ENCODE results near the gene BANF2.
"Not testable (repeated sequence)": the region's sequence is repeated elsewhere in the genome, so short reads cannot be mapped to it uniquely, and the experiment has no call there.

The BANF2 gene

DNA sequence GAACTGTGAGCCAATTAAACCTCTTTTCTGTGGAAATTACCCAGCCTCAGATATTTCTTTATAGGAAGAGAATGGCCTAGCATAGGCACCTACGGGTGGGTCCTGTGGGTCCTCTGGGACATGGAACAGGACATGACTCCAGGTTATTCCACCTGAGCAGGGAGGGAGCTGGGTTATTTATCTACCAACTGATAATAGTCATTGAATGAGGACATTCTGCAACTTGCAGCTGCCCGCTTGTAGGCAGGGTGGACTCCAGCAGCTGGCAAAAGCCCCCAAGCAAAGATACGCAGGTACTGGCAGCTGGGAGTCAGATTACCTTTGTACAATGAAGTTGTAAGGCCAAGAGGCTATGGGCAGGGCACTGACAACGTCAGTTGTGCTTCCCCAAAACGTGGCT is 1.4 kb upstream of the BANF2 start:
- H3K4me3 ChIP-seq (ENCODE audit: low read depth, low read length), result no peak overlapping the region
- in situ Hi-C loops (cut with HindIII; ENCODE audit: low sequenced_read_pairs), result no loop called here
- no peak for DNase-seq (ENCODE audit: low read depth, low spot score)
- no peak for TF ChIP-seq CTCF (IDR thresholded peaks at IDR 0.05; ENCODE audit: low read depth, low read length)

GRCh38 chr20:17700637-17701036 is 871 bp downstream of the BANF2 start:
- no peak for DNase-seq (ENCODE audit: low read depth, low spot score)
- in situ Hi-C loops (cut with HindIII; ENCODE audit: low sequenced_read_pairs), result no loop called here
- no peak for TF ChIP-seq CTCF (IDR thresholded peaks at IDR 0.05; ENCODE audit: low read depth, low read length)
- no peak overlapping the region for H3K4me3 ChIP-seq (ENCODE audit: low read depth, low read length)

- no peak for TF ChIP-seq CTCF (IDR thresholded peaks at IDR 0.05; ENCODE audit: low read depth, low read length)
- in situ Hi-C loops (cut with HindIII; ENCODE audit: low sequenced_read_pairs), result no loop called here
- no peak for DNase-seq (ENCODE audit: low read depth, low spot score)
- H3K4me3 ChIP-seq (ENCODE audit: low read depth, low read length), result no peak overlapping the region
These were observed 2.1 kb downstream of the BANF2 start for GRCh38 chr20:17701826-17702225.

GRCh38 chr20:17704589-17705317 is 5.0 kb downstream of the BANF2 start:
- H3K4me3 ChIP-seq (ENCODE audit: low read depth, low read length), result no peak overlapping the region
- DNase-seq (ENCODE audit: low read depth, low spot score), result no peak
- TF ChIP-seq CTCF (IDR thresholded peaks at IDR 0.05; ENCODE audit: low read depth, low read length), result no peak
- in situ Hi-C loops (cut with HindIII; ENCODE audit: low sequenced_read_pairs), result no loop called here

- in situ Hi-C loops (cut with HindIII; ENCODE audit: low sequenced_read_pairs), result no loop called here
- no peak overlapping the region for H3K4me3 ChIP-seq (ENCODE audit: low read depth, low read length)
- no peak for TF ChIP-seq CTCF (IDR thresholded peaks at IDR 0.05; ENCODE audit: low read depth, low read length)
- no peak for DNase-seq (ENCODE audit: low read depth, low spot score)
These were observed 6.2 kb downstream of the BANF2 start for GRCh38 chr20:17705916-17706315.

DNA sequence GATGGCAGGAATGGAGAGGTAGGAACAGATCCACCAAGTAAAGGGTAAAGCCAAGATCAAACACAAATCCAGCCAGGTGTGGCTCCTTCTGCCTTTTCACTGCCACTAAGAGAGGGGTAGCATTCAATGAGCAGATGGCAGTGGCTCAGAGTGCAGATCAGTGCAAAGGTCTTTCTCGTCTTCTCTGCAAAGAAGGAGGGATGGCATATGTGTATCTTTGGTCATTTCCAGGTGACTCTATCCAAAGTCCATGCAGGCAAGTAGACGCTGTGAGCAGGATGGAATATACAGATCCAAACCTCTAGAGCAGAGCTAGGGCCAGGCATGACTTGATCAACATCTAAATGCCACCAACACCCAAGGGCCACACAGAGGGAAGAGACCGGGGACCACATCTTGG is 6.9 kb downstream of the BANF2 start:
- H3K4me3 ChIP-seq (ENCODE audit: low read depth, low read length), result no peak overlapping the region
- in situ Hi-C loops (cut with HindIII; ENCODE audit: low sequenced_read_pairs), result no loop called here
- DNase-seq (ENCODE audit: low read depth, low spot score), result no peak
- TF ChIP-seq CTCF (IDR thresholded peaks at IDR 0.05; ENCODE audit: low read depth, low read length), result no peak

DNA sequence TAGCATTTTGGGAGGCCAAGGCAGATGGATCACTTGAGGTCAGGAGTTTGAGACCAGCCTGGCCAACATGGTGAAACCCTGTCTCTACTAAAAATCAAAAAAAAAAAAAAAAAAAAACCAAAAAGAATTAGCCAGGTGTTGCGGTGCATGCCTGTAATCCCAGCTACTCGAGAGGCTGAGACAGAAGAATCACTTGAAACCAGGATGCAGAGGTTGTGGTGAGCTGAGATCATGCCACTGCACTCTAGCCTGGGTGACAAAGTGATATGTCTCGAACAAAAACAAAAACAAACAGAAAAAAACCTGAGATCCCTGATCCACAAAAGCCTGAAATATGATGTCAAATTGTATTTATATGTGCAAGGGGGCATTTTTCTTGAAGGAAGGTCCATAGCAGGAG is 8.2 kb downstream of the BANF2 start:
- H3K4me3 ChIP-seq (ENCODE audit: low read depth, low read length); in situ Hi-C loops (cut with HindIII; ENCODE audit: low sequenced_read_pairs); DNase-seq (ENCODE audit: low read depth, low spot score): not testable (repeated sequence)
